Measurements from ENCODE around the gene TRAF7. TPM values are rescaled to one million over a fixed set of nuclear protein-coding genes. Genes with fewer than 3 reads are reported as not detected.

Gene TRAF7
- polyA plus RNA-seq, 3 donors: 24.3 to 42.1 (median 42.0) TPM

GRCh38 chr16:2156849-2157224 is 1.3 kb downstream of the TRAF7 start:
- H3K27ac ChIP-seq (ENCODE audit: low read depth, low read length): peak overlapping the region; percentile 4
- WGBS, 3 donors: 51 to 66% (median 56%) methylated on average over 4 to 5 of the region's 5 CpGs

GRCh38 chr16:2157480-2158261 is 2.1 kb downstream of the TRAF7 start:
- WGBS, 3 donors: 35 to 84% (median 77%) methylated on average over 27 of the region's 27 CpGs

GRCh38 chr16:2158262-2158638 is 2.7 kb downstream of the TRAF7 start:
- no peak overlapping the region for H3K27ac ChIP-seq (ENCODE audit: low read depth, low read length)
- 76 to 86% (median 85%) methylated on average over 15 of the region's 15 CpGs for WGBS, 3 donors

More at GRCh38 chr16:2157480-2158261, 2.1 kb downstream of the TRAF7 start:
- H3K27ac ChIP-seq (ENCODE audit: low read depth, low read length): no peak overlapping the region

GRCh38 chr16:2159175-2159838 is 3.7 kb downstream of the TRAF7 start:
- H3K27ac ChIP-seq (ENCODE audit: low read depth, low read length): peak overlapping the region; percentile 61
- 49 to 73% (median 59%) methylated on average over 23 to 24 of the region's 24 CpGs for WGBS, 3 donors

GRCh38 chr16:2160915-2161551 is 5.5 kb downstream of the TRAF7 start:
- WGBS, 3 donors: 38 to 80% (median 53%) methylated on average over 15 to 20 of the region's 20 CpGs

GRCh38 chr16:2161911-2162310 is 6.3 kb downstream of the TRAF7 start:
- WGBS, 3 donors: 91 to 96% (median 93%) methylated on average over 10 of the region's 10 CpGs
- no peak overlapping the region for H3K27ac ChIP-seq (ENCODE audit: low read depth, low read length)

More at GRCh38 chr16:2160915-2161551, 5.5 kb downstream of the TRAF7 start:
- H3K27ac ChIP-seq (ENCODE audit: low read depth, low read length): no peak overlapping the region

- 88 to 93% (median 89%) methylated on average over 13 of the region's 13 CpGs for WGBS, 3 donors
- H3K27ac ChIP-seq (ENCODE audit: low read depth, low read length): no peak overlapping the region
These were observed 7.1 kb downstream of the TRAF7 start for GRCh38 chr16:2162676-2163118.

- H3K27ac ChIP-seq (ENCODE audit: low read depth, low read length): no peak overlapping the region
These were observed 7.8 kb downstream of the TRAF7 start for GRCh38 chr16:2163211-2163881.

GRCh38 chr16:2165861-2166260 is 10.3 kb downstream of the TRAF7 start:
- 94 to 99% (median 95%) methylated on average over 8 to 12 of the region's 12 CpGs for WGBS, 3 donors
- H3K27ac ChIP-seq (ENCODE audit: low read depth, low read length): no peak overlapping the region

More at GRCh38 chr16:2163211-2163881, 7.8 kb downstream of the TRAF7 start:
- WGBS, 3 donors: 85 to 94% (median 92%) methylated on average over 24 to 26 of the region's 26 CpGs

GRCh38 chr16:2166263-2167067 is 10.9 kb downstream of the TRAF7 start:
- no peak overlapping the region for H3K27ac ChIP-seq (ENCODE audit: low read depth, low read length)
- 89 to 93% (median 91%) methylated on average over 17 of the region's 17 CpGs for WGBS, 3 donors

GRCh38 chr16:2167068-2167638 is 11.6 kb downstream of the TRAF7 start:
- 88 to 94% (median 94%) methylated on average over 13 to 18 of the region's 18 CpGs for WGBS, 3 donors
- H3K27ac ChIP-seq (ENCODE audit: low read depth, low read length): no peak overlapping the region

GRCh38 chr16:2170080-2170479 is 14.5 kb downstream of the TRAF7 start:
- no peak overlapping the region for H3K27ac ChIP-seq (ENCODE audit: low read depth, low read length)
- WGBS, 3 donors: 62 to 86% (median 75%) methylated on average over 18 of the region's 18 CpGs

- H3K27ac ChIP-seq (ENCODE audit: low read depth, low read length): no peak overlapping the region
- 80 to 87% (median 82%) methylated on average over 39 to 47 of the region's 47 CpGs for WGBS, 3 donors
These were observed 15.2 kb downstream of the TRAF7 start for GRCh38 chr16:2170587-2171435.

GRCh38 chr16:2171601-2172178 is 16.1 kb downstream of the TRAF7 start:
- 92 to 96% (median 96%) methylated on average over 28 of the region's 28 CpGs for WGBS, 3 donors
- no peak overlapping the region for H3K27ac ChIP-seq (ENCODE audit: low read depth, low read length)

GRCh38 chr16:2172688-2173335 is 17.2 kb downstream of the TRAF7 start:
- 90 to 92% (median 91%) methylated on average over 29 of the region's 29 CpGs for WGBS, 3 donors
- no peak overlapping the region for H3K27ac ChIP-seq (ENCODE audit: low read depth, low read length)

- H3K27ac ChIP-seq (ENCODE audit: low read depth, low read length): no peak overlapping the region
- WGBS, 3 donors: 91 to 95% (median 92%) methylated on average over 10 to 14 of the region's 14 CpGs
These were observed 17.8 kb downstream of the TRAF7 start for GRCh38 chr16:2173366-2173765.

Measured in adipose tissue (tissue), 3 donors.